HG03571 (cell line): ENCODE data around the gene TECPR2.

Experiments used
- ATAC-seq: cut with Tn5 transposase; IDR thresholded peaks from one replicate; pipeline ENCODE4 v1.9.1; 2021; ENCODE audit not compliant: unreplicated experiment

TECPR2 gene

DNA sequence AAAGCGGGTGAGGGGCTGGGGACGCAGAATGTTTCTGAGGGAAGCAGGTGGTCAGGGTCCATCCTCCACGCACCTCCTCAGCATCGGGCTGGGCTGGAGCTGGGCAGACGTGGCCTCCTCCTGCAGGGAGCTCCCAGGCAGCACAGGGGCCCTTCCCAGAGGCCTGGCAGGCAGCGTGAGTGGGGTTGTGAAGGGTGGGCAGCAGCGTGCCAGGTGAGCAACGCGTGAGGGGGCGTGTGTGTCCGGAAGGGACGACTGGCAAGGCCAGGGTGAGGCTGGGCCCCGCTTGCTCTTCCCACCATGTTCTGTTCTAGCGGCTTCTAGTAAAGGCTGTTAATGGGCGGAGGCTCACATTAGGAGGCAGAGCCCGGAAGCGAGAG is 129.8 kb downstream of the TECPR2 start:
- no peak for ATAC-seq

DNA sequence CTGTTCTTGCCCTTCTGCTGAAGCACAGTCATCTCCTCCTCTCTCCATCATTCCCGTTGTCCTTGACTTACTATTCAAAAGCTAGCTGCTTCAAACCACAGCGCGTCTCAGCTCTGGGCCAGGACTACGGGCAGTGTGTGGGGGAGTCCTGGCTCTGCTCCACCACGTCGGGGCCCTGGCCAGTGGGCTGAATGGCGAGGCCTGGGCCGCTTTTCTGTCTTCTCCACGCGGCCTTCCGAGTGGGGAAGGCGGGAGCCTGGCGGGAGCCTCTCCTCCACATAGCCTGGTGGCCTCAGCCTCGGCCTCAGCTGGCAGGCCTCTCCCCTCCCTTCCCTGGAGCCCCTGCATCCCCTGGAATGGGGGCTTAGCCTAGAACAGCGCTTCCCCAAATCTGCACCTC is 130.4 kb downstream of the TECPR2 start:
- no peak for ATAC-seq

- no peak for ATAC-seq
Measured at GRCh38 chr14:102493585-102493984, 130.8 kb downstream of the TECPR2 start.

DNA sequence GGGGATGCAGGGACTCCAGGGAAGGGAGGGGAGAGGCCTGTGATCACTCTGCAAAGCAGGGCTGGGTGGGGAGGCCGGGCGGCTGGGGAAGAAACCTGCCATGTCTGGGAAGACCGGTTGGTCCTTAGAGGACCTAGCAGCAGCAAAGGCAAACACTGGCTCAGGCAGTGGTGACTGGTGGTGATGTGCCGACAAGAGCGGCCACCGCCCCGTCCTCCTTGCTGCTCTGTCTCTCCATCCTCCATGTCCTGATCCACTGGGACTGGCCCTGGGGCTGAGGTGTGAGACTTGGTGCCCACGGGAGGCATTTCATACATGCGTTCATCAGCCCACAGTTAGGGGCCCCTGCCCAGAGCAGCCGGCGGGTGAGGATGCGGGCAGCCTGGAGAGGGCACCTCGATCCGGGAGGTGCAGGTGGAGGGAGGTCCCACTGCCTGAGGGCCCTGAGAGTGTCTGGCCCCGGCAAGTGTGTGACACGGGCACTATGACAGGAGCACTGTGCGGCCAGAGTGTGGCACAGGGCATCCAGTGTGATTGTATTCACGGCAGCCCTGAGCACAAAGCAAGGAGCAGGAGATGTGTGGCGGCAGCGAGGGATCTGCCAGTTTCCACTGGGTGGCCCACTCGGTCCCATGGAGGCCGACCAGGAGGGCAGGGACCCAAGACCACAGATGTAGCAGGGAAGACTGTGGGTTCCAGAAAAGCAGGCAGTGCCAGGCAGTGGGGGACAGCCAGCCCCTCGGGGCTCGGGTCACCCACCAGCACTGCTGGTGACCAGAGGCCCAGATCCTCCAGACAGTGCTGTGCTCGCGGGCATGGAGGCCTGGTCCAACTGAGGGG is 133.0 kb downstream of the TECPR2 start:
- ATAC-seq: no peak

DNA sequence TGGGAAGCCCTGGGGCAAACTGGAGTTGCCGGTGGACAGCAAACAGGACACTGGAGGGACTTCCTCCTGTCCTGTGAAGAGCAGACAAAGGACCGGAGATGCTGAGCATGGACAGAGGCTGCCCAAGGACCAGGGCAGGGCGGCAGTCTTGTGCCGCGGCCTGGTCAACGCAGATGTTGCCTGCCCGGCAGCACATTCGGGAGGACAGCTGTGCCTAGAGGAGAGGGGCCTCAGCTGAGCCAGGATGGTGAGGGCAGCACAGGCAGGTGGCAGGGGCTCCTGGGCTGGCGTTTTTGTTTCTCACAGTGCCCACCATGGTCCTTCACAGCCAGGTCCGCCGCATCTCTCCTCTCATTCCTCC is 133.6 kb downstream of the TECPR2 start:
- no peak for ATAC-seq

GRCh38 chr14:102496958-102497744 is 134.4 kb downstream of the TECPR2 start:
- ATAC-seq: no peak

DNA sequence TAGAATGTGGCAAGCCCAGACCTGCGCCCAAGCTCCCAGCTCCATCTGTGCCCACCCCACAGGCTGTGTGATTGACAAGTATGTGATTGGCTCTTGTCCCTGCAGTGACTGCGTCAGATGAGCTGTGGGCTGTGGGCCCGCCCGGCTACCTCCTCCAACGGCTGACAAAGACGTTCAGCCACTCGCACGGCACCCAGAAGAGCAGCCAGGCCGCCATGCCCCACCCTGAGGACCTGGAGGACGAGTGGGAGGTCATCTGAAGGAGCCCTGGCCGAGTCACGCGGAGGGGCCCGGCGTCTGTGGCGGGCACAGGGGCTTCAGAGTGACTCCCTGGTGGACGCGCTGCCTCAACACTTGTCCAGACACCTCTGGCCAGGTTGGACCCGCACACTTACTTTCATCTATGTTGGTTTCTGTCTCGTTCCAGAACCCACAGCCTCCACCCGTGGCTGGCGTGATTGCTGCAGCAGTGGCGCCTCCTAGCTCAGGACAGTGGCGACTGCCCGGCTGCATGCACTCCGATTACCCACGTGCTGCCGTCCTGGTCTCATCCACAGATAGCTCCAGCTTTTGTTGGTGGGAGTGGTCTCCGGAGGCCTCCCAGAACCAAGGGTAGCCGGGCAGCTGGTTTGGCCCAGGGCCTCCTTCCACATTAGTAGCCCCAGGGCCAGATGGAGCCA is 135.4 kb downstream of the TECPR2 start:
- no peak for ATAC-seq

DNA sequence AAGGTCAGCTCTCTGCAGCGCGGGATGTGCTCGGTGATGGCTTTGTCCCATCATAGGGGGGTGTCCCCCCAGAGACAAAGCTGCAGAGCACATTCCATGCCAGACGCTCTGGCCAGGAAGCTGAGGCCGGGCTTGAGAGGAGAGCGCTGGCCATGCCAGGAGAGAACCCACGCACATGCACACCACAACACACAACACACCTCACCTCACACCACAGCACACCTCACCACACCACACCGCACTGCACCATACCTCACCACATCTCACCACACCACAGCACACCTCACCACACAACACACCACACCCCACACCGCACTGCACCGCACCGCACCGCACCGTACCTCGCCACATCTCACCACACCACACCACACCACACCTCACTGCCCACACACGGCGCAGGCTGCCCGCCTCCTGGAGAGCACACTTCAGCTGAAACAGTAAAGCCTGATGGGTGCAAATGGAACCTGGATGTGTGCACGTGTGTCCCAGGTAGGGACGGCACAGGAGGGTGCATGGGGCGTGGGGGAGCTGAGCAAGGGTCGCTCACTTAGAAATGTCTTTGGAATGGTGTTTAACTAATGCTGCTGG is 136.0 kb downstream of the TECPR2 start:
- no peak for ATAC-seq

- ATAC-seq: no peak
Measured at GRCh38 chr14:102499401-102500157, 136.8 kb downstream of the TECPR2 start.

DNA sequence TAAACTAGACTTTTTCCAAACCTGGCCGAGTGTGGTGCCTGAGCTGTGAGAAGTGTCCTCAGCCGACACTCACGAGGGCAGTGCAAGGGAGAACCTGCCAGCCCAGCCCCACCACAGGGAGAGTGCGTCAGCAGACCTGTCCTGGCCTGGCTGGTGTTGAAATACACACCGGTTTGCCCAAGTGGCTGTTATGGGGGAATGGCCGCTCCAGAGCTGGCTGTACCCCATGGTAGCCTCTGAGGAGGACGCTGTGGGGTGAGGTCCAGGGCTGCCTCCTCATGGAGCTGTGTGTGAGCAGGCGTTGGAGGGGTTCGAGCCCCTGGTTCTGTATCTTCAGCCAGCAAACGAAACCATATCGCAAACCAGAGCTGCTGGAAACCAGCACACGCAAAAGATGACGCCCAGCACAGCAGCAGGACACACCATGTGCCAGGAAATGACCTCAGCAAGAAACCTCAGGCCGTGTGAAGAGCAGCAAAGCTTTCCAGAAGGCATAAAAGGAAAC is 137.5 kb downstream of the TECPR2 start:
- no peak for ATAC-seq

- no peak for ATAC-seq
Measured at GRCh38 chr14:102500713-102501112, 138.0 kb downstream of the TECPR2 start.

- ATAC-seq: no peak
Measured at GRCh38 chr14:102501751-102502315, 139.1 kb downstream of the TECPR2 start.

DNA sequence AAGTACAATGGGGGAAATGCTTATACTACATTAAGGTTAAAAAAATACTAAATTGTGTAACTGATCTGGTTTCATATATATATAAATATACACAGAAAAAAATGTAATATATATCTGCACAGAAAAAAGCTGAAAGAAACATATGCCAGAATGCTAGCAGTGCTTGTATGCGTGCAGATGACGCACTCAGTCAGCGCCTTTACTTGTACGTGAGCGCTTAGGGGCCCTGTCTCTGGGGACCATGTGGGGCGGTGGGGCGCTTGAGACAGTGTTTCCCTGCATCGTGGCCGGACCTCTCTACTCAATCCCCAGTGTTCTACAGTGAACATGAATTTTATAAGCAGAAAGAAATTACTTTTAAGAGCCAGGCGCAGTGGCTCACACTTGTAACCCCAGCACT is 139.8 kb downstream of the TECPR2 start:
- ATAC-seq: no peak

DNA sequence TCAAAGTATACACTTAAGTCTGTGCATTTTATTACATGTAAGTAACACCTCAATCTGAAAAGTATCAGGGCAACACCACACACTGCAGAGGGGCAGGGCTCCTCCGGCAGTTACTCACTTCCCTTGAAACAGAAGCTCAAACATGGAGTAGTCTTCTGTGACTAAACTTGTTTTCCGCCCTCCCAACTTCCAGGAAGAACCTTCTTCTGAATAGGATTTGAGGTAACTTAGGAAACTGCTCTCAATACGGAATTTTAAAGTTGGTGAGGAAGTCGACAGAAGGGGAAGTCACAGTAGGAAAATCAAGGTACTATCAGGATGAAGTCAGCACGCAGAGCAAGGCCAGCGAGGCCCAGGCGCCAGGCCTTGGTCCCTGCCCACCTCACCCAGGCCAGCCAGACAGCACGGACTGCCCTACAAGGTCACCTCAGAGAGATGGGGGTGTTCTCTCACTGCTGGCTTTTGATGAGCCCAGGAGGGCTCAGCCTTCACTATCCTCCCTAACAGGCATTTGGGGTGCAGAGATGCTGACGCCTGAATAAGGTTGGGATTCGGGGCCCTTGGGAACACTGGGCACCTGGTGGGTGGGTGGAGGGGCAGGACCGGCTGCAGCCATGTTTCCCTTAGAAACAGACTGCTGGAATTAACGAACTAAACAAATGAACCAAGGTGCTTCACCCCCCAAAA is 141.0 kb downstream of the TECPR2 start:
- no peak for ATAC-seq

DNA sequence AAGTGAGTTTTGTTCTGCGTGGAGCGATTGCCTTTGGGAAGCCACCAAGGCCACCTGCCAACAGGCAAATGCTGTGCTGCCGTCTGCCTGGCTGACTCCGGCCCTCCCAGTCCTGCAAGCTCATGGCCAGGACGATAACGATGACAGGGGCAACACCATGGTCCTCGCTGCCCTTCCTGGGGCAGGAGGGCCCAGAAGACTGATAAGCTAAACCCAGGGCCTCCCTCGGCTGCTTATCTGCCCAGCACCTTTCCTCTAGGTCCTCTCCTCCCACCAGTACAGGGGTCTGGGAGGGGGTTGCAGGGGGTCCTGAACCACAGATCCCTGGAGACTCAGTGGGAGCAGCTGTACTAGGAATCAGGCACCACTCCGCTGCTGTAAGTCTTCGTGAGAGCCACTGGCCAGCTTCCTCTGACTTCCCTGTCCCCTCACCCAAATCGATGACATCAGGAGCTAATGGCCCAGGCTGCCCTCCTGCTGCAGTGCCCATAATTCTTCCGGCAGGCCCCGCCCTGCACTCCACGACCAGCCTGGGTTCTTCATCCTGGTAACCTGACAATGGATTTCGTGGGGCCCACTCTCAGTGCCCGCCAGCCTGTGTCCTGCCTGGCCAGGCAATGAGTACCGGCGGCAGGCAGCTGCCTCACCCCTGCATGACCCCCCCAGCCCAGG is 141.7 kb downstream of the TECPR2 start:
- ATAC-seq: no peak

DNA sequence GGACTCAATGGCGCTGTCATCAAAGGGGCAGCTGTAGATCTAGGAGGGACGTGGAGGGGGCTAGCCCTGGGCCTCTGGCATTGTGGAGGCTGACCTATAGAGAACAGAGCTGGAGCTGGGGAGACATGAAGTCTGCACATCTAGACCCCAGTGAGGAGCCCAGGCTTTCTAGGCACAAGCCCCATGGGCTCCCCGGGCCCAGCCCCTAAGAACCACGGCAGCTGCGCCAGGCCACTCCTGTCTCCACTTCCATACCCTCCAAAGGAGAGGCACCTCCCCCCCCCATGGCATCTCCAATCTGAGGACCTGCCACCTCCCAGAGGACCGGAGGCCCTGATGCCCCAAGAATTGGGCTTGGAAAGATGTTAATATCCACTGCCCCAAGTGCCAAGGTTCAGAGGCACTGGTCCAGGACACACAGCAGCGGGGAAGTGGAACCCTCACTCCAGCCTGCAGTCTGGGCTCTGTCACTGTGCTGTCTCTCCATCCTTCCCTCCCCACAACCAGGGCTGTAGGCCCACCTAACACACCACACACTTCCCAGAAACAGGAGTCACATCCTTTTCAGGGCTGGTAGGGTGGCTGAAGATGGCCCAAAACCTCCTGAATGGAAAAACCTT is 142.4 kb downstream of the TECPR2 start:
- ATAC-seq: no peak

DNA sequence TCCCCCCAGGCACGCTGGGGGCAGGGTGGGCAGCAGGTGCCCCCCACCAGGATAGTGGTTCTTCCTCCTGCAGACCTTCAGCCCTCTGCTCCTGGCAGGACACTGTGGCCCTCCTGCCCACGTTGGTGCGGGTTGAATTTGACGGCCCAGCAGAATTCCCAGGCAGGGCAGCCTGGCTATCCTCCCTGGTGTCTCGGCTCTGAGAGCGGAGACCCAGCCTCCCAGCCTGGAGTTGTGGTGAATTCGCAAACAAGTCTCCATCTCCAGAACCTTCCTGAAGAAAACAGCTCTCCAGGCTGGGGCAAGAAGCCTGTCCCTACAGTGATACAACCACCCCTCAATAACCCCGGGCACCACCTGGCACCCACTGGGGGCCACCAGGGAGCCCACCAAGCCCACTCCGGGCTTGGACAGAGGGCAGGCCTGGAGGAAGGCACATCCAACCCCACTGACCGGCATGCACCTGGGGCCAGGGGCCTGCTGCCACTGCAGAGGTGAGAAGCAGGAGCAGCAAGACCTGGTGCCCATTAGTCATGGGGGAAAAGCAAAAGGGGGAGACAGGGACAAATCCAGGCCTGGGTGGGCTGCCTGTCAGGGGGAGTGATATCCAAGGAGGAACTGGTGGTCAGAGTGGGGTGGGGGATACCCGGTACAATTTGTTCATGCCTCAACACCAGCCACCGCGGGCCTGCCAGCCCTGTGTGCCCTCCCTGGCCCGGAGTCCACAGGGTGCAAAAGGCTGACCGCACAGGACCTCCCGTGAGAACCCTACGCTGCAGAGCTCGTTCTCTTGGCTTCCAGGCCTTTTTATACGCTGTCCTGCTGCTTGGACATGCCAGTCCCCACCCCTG is 143.3 kb downstream of the TECPR2 start:
- ATAC-seq: no peak

GRCh38 chr14:102506626-102506925 is 143.8 kb downstream of the TECPR2 start:
- no peak for ATAC-seq
